B cell (primary cell): ENCODE measurements around the gene KCNQ5. TPM values are rescaled to one million over a fixed set of nuclear protein-coding genes. Genes with fewer than 3 reads are reported as not detected.

ENCODE experiments used
- ATAC-seq: fragments of 200-7000 bp; cut with Tn5 transposase; one replicate; pipeline ENCODE4 v1.10.0; 2021; ENCODE audit warnings: low read depth, mild to moderate bottlenecking, moderate number of reproducible peaks, moderate library complexity
- CTCF ChIA-PET: fragments of 350-600 bp; sonication (Branson Sonifier 250); formaldehyde crosslinking; loops from one replicate; lab custom pipeline; 2021; ENCODE audit warnings: antibody characterized with exemption, inconsistent platforms; lab: Charles Lee
- POLR2A ChIA-PET: fragments of 350-600 bp; sonication (Branson Sonifier 250); formaldehyde crosslinking; loops from one replicate; lab custom pipeline; 2021; ENCODE audit warnings: antibody characterized with exemption; lab: Charles Lee
- DNase-seq: peaks from one replicate; pipeline ENCODE4 v3.0.0; 2013
- H2AFZ ChIP-seq: 2 replicates; pipeline ENCODE4 v1.6.1; 2012; ENCODE audit warnings: mild to moderate bottlenecking, low read depth, low read length; ENCODE audit not compliant: insufficient read depth, poor library complexity, severe bottlenecking
- H3K27ac ChIP-seq, 2 donors: 1 replicate in 1 of 2; 2 replicates in 1 of 2; pipeline ENCODE4 v1.5.1; 2012 to 2013; ENCODE audit warnings: low read length in 2 of 2, mild to moderate bottlenecking in 2 of 2, moderate library complexity in 1 of 2
- H3K27me3 ChIP-seq, 4 experiments: fragments of 200-600 bp in 1 of 4; sonication (generic) in 1 of 4; replicated peaks in 1 of 4; 1 replicate in 2 of 4; 2 replicates in 2 of 4; pipeline versions ENCODE4 v1.6.1 to v1.7.0; 2013 to 2016; ENCODE audit warnings: low read length in 3 of 4, mild to moderate bottlenecking in 2 of 4, mixed read lengths in 1 of 4, moderate library complexity in 1 of 4; ENCODE audit not compliant: insufficient read depth in 4 of 4, control insufficient read depth in 3 of 4; ENCODE audit errors: control extremely low read depth in 1 of 4
- H3K36me3 ChIP-seq, 2 experiments: replicated peaks in 1 of 2; 1 replicate in 1 of 2; 2 replicates in 1 of 2; pipeline versions ENCODE4 v1.6.1 to v1.7.1; 2013; ENCODE audit warnings: low read length in 1 of 2; ENCODE audit not compliant: insufficient read depth in 2 of 2, control insufficient read depth in 1 of 2; ENCODE audit errors: control extremely low read depth in 1 of 2, extremely low read depth in 1 of 2
- H3K4me1 ChIP-seq, 2 donors: fragments of 200-600 bp in 1 of 2; sonication (generic) in 1 of 2; 1 replicate in 1 of 2; 2 replicates in 1 of 2; pipeline versions ENCODE4 v1.5.1 to v1.6.1; 2013 to 2017; ENCODE audit warnings: low read length in 2 of 2; ENCODE audit not compliant: control insufficient read depth in 2 of 2, insufficient read depth in 2 of 2
- H3K4me2 ChIP-seq: replicated peaks from 2 replicates; pipeline ENCODE3; 2012; ENCODE audit warnings: mild to moderate bottlenecking, low read depth, low read length; ENCODE audit not compliant: poor library complexity, severe bottlenecking
- H3K4me3 ChIP-seq, 5 experiments: fragments of 200-600 bp in 1 of 5; sonication (generic) in 1 of 5; 1 replicate in 3 of 5; 2 replicates in 2 of 5; pipeline versions ENCODE4 v1.5.1 to v1.7.0; 2011 to 2016; ENCODE audit warnings: low read length in 4 of 5, mild to moderate bottlenecking in 4 of 5, low read depth in 2 of 5, control low read depth in 1 of 5, moderate library complexity in 1 of 5; ENCODE audit not compliant: insufficient read depth in 1 of 5; ENCODE audit errors: control extremely low read depth in 1 of 5, extremely low read depth in 1 of 5
- H3K79me2 ChIP-seq: fragments of 200-600 bp; sonication (generic); one replicate; pipeline ENCODE4 v1.6.0; 2016; ENCODE audit warnings: low read length; ENCODE audit not compliant: control insufficient read depth, insufficient read depth
- H3K9ac ChIP-seq: fragments of 200-600 bp; sonication (generic); 2 replicates; pipeline ENCODE4 v1.6.1; 2017; ENCODE audit warnings: mild to moderate bottlenecking, low read length, moderate library complexity
- H3K9me3 ChIP-seq, 3 donors: one replicate each; pipeline versions ENCODE4 v1.6.1 to v1.7.1; 2013; ENCODE audit warnings: low read length in 2 of 3; ENCODE audit not compliant: control insufficient read depth in 2 of 3, insufficient read depth in 1 of 3; ENCODE audit errors: control extremely low read depth in 1 of 3
- H4K20me1 ChIP-seq: 2 replicates; pipeline ENCODE4 v1.6.0; 2012; ENCODE audit warnings: mild to moderate bottlenecking, low read length; ENCODE audit not compliant: insufficient read depth, control insufficient read depth, poor library complexity, severe bottlenecking
- H3K27ac Mint-ChIP-seq: one replicate; pipeline ENCODE4 v1.8.0; 2021; ENCODE audit warnings: mixed read lengths
- H3K27me3 Mint-ChIP-seq: one replicate; pipeline ENCODE4 v1.8.0; 2021; ENCODE audit warnings: mixed read lengths
- H3K4me1 Mint-ChIP-seq: one replicate; pipeline ENCODE4 v1.8.0; 2021; ENCODE audit warnings: mixed read lengths
- H3K4me3 Mint-ChIP-seq: one replicate; pipeline ENCODE4 v1.8.0; 2021; ENCODE audit warnings: mixed read lengths
- H3K9me3 Mint-ChIP-seq: one replicate; pipeline ENCODE4 v1.8.0; 2022; ENCODE audit warnings: mixed read lengths; ENCODE audit not compliant: insufficient read depth
- CTCF ChIP-seq: fragments of 200-600 bp; IDR thresholded peaks from one replicate; pipeline ENCODE4 v1.8.0; 2022; ENCODE audit warnings: antibody characterized with exemption, mild to moderate bottlenecking
- EZH2 ChIP-seq: IDR thresholded peaks from 2 replicates; pipeline ENCODE4 v1.6.1; 2012; ENCODE audit warnings: borderline replicate concordance, low read depth, mild to moderate bottlenecking, moderate library complexity, low read length; ENCODE audit not compliant: insufficient read depth, poor library complexity, severe bottlenecking
- WGBS: methylation state at CpG from one replicate; pipeline ENCODE4 v1.1.5; 2013; ENCODE audit warnings: missing lambda C conversion rate; ENCODE audit not compliant: insufficient coverage; 5-methylcytosine and 5-hydroxymethylcytosine counted together
- intact Hi-C: fragments of 100-400 bp; cut with micrococcal nuclease; formaldehyde crosslinking; loops from one replicate; pipeline ENCODE4 v1.10.0; 2022
- polyA plus RNA-seq: library from polyadenylated mRNA; depleted of rRNA; stranded (reverse); fragments of >200 nt; gene quantifications from 2 replicates; pipeline ENCODE4 v1.2.3, GENCODE V29; 2012
- total RNA-seq, 2 donors: library from RNA; stranded (reverse); fragments of 120-200 nt in 1 of 2; gene quantifications; 1 replicate in 1 of 2; 2 replicates in 1 of 2; pipeline versions ENCODE4 v1.2.3 to v1.2.4, GENCODE V29; 2013 to 2022

The KCNQ5 gene
- total and polyA plus RNA-seq, 2 donors (not counting 1 experiment from before 2014, with no cell fraction given): 2.3 to 9.4 TPM

- Histone ChIP-seq H3K36me3 (no peaks in the 10 kb centered on the region), H3K4me2 (no peak overlapping the region), H3K4me3 (no peak overlapping the region), H3K27me3 (no peaks in the 10 kb centered on the region), H2AFZ (no peak overlapping the region), H3K9me3 (no peaks in the 10 kb centered on the region), H3K27ac (no peak overlapping the region), H3K9ac (no peak overlapping the region), H3K4me1 (peaks cover 11 to 17% of the 10 kb centered on the region in 2 donors), H4K20me1 (no peaks in the 10 kb centered on the region), H3K79me2 (peaks cover 4% of the 10 kb centered on the region)
- no peak for TF ChIP-seq EZH2
- no peak for TF ChIP-seq CTCF
- ATAC-seq (no peak), DNase-seq (no peak)
- no peaks in the 10 kb centered on the region for H3K27me3 Mint-ChIP-seq
- H3K9me3 Mint-ChIP-seq: no peaks in the 10 kb centered on the region
- WGBS: no CpG with 5 or more reads among the region's 3 CpGs
- intact Hi-C loops: loop anchor here (2.0 kb wide), 1 partner anchor 205 kb away; no protein-coding TSS in a partner anchor
- no peak overlapping the region for H3K4me3 Mint-ChIP-seq
- ChIA-PET CTCF (interaction anchor here (1.3 to 13.4 kb wide), 10 partner anchors 10 to 564 kb away, joined by 3 to 586 read pairs (median 16); no protein-coding TSS in a partner anchor), POLR2A (interaction anchor here (1.0 kb wide), 1 partner anchor 512 kb away, joined by 3 read pairs; no protein-coding TSS in a partner anchor)
- H3K4me1 Mint-ChIP-seq: peaks cover 25% of the 10 kb centered on the region
- H3K27ac Mint-ChIP-seq: no peak overlapping the region
Observed at GRCh38 chr6:72617721-72618120, 4.1 kb upstream of the KCNQ5 start.

GRCh38 chr6:72619883-72620696, 1.8 kb upstream of the KCNQ5 start:
- Histone ChIP-seq H3K4me2 (peak overlapping the region; percentile 100), H3K36me3 (no peaks in the 10 kb centered on the region), H3K79me2 (peaks cover 13% of the 10 kb centered on the region), H3K27ac (peak overlapping the region; percentile 28 to 29), H2AFZ (peak overlapping the region; percentile 97), H3K9me3 (no peaks in the 10 kb centered on the region), H3K4me3 (peak overlapping the region; percentile 31 to 89 (median 69)), H4K20me1 (no peaks in the 10 kb centered on the region), H3K9ac (peak overlapping the region; percentile 85), H3K27me3 (no peaks in the 10 kb centered on the region), H3K4me1 (peaks cover 21 to 24% of the 10 kb centered on the region in 2 donors)
- POLR2A ChIA-PET: interaction anchor here (1.1 kb wide), 1 partner anchor 510 kb away, joined by 3 read pairs; no protein-coding TSS in a partner anchor
- no peak for TF ChIP-seq CTCF
- Mint-ChIP-seq H3K4me1 (peaks cover 39% of the 10 kb centered on the region), H3K9me3 (no peaks in the 10 kb centered on the region), H3K4me3 (peak overlapping the region; percentile 96), H3K27me3 (no peaks in the 10 kb centered on the region), H3K27ac (peak overlapping the region; percentile 90)
- intact Hi-C loops: loop anchor here (1.0 to 5.0 kb wide), 6 partner anchors 127 to 1953 kb away; partner anchors contain the start of genes EEF1A1 and SMAP1
- DNase-seq (peak; percentile 74), ATAC-seq (peak; percentile 55)
- 0% methylated on average over 14 of the region's 31 CpGs for WGBS
- CTCF ChIA-PET: interaction anchor here (0.7 to 13.4 kb wide), 22 partner anchors 8 to 706 kb away, joined by 3 to 586 read pairs (median 3); no protein-coding TSS in a partner anchor
